Measurements from ENCODE around the gene ENTR1. TPM values are rescaled to one million over a fixed set of nuclear protein-coding genes. Genes with fewer than 3 reads are reported as not detected.
"Not testable (repeated sequence)": the region's sequence is repeated elsewhere in the genome, so short reads cannot be mapped to it uniquely, and the experiment has no call there.

ENTR1 gene
- total RNA-seq, 1 donor from 2014 or later = 77.9 TPM

DNA sequence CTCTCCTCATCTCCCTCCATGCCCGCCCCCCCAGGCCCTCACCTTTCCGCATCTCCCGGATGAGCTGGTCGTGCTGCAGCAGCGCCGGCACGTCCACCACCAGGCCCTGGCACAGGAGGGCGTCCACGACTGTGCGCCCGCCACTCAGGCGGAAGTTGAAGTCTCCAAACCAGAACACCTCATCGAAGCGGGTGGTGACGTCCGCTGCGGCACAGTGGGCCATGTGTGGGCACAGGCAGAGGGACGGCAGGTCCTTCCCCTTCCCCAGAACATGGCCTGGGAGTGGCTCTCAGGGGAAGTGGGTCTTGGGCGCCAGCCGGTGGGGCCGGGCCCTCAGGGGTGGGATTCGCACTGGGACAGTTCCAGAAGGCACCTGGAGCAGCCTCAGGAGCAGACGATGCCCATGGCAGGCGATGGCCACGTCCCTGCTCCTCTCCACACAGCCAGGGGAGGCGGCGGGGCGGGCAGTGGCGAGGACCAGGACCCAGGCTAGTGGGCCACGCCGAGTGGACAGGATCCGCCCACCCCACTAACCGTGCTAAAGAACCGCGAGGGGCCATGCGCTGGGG lies 21.5 kb upstream of the ENTR1 start:
- Mint-ChIP-seq H3K4me3 (no peak overlapping the region), H3K4me1 (ENCODE audit: unreplicated experiment) (peaks cover 6% of the 10 kb centered on the region), H3K9me3 (no peaks in the 10 kb centered on the region), H3K36me3 (peaks cover 5% of the 10 kb centered on the region), H3K27ac (no peak overlapping the region), H3K27me3 (no peaks in the 10 kb centered on the region)
- TF ChIP-seq, protein P1, sequence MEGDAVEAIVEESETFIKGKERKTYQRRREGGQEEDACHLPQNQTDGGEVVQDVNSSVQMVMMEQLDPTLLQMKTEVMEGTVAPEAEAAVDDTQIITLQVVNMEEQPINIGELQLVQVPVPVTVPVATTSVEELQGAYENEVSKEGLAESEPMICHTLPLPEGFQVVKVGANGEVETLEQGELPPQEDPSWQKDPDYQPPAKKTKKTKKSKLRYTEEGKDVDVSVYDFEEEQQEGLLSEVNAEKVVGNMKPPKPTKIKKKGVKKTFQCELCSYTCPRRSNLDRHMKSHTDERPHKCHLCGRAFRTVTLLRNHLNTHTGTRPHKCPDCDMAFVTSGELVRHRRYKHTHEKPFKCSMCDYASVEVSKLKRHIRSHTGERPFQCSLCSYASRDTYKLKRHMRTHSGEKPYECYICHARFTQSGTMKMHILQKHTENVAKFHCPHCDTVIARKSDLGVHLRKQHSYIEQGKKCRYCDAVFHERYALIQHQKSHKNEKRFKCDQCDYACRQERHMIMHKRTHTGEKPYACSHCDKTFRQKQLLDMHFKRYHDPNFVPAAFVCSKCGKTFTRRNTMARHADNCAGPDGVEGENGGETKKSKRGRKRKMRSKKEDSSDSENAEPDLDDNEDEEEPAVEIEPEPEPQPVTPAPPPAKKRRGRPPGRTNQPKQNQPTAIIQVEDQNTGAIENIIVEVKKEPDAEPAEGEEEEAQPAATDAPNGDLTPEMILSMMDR (conservative IDR thresholded peaks at IDR 0.05) = no peak
- no peak for DNase-seq (ENCODE audit: extremely low spot score, unreplicated experiment)

DNA sequence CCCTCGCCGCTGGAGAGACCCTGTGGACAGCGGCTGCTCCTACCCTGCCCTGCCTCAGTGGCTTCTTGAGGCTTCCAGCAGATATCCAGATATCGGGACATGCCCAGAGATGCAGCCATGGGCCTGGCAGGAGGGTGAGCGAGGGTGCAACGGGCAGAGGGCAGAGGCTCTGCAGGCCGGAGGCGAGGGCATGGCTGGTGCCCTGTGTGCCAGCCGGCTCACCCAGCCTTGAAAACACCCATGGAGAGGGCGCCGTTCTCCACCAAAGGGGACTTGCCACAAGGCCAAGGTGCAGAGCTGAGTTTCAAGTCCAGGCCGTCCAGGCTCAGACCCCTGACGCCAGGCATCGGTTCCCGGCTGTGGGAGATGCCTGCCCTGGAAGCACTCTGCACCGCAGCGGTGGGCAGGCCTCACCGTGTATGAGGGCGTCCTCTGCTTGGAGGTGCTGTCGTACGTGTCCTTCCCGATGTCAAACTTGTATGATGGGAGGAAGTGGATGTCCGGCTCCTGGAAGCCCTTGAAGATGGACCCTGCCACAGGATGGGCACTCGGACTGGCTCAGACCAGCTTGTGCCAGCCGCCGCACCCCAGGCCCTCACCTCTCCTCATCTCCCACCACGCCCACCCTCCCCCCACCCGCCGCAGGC lies 20.3 kb upstream of the ENTR1 start:
- DNase-seq (ENCODE audit: extremely low spot score, unreplicated experiment) = no peak
- TF ChIP-seq, protein P1 (conservative IDR thresholded peaks at IDR 0.05) = no peak
- H3K36me3 Mint-ChIP-seq = peaks cover 8% of the 10 kb centered on the region
- no peaks in the 10 kb centered on the region for H3K9me3 Mint-ChIP-seq
- no peaks in the 10 kb centered on the region for H3K27me3 Mint-ChIP-seq
- no peak overlapping the region for H3K27ac Mint-ChIP-seq
- no peak overlapping the region for H3K4me3 Mint-ChIP-seq
- no peaks in the 10 kb centered on the region for H3K4me1 Mint-ChIP-seq (ENCODE audit: unreplicated experiment)

DNA sequence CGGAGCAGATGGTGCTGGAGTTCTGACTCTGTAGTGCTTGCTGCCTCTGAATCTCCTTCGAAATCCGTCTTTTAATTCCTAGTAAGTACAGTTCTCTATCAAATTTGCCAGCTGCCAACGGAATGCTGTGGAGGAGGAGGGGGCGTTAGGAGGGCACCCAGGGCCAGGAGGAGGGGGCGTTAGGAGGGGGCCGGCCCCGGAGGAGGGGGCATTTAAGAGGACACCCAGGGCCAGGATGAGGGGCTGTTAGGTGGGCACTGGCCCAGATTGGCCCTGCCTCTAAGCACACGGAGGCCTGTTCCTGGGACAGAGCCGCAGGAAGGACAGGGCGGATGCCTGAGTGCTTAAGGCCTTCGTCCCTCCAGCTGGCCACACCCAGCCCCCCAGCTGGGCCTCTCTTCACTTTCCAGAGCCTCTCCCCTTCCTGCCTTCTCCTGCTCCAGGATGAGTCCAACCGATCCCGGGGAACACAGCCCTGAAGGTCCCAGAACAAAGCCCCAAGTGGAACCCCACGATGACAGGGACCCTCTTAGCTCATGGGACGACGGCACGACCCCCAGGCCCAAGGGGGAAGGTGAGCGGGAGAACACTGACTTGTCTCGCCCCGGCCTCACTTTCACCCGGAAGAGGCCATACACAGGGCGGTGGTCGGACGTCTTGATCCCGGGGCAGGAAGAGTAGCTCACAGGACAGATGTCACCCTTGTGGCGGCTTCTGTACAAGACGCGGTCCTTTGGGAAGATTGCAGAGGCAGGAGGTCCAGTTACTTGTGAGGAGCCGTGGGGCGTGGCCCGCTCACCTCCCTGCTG lies 19.5 kb upstream of the ENTR1 start:
- Mint-ChIP-seq H3K9me3 (no peaks in the 10 kb centered on the region), H3K4me3 (no peak overlapping the region), H3K4me1 (ENCODE audit: unreplicated experiment) (no peaks in the 10 kb centered on the region), H3K27me3 (no peaks in the 10 kb centered on the region), H3K36me3 (peaks cover 8% of the 10 kb centered on the region), H3K27ac (no peak overlapping the region)
- no peak for DNase-seq (ENCODE audit: extremely low spot score, unreplicated experiment)
- TF ChIP-seq, protein P1 (conservative IDR thresholded peaks at IDR 0.05) = no peak

DNA sequence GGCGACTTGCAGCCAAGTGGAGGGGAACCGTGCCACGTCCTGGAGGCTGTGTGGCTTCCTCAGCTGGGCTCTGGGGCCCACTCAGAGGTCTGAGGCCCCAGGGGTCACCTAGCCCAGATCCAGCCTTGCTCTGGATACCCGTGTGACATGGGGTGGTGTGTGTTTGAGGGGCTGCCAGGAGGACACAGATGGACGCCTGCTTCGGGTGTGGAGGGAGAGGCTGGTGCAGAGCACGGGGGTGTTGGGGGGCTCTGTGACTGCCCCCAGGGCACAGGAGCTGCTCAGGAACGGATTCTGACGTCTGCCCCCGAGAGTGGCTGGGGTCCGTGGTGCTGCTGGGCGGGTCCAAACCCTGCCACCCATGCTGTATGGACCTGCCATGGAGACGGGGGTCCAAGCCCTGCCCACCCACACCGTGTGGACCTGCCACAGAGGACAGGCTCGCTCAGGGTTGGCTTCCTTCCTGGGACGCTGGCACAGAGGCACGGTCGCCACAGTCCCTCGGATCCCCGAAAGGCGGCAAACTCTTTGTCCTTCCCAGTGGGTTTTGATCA lies 18.7 kb upstream of the ENTR1 start:
- H3K36me3 Mint-ChIP-seq = peaks cover 8% of the 10 kb centered on the region
- no peaks in the 10 kb centered on the region for H3K27me3 Mint-ChIP-seq
- H3K4me3 Mint-ChIP-seq = no peak overlapping the region
- TF ChIP-seq, protein P1 (conservative IDR thresholded peaks at IDR 0.05) = no peak
- no peak for DNase-seq (ENCODE audit: extremely low spot score, unreplicated experiment)
- no peaks in the 10 kb centered on the region for H3K9me3 Mint-ChIP-seq
- H3K27ac Mint-ChIP-seq = no peak overlapping the region
- no peaks in the 10 kb centered on the region for H3K4me1 Mint-ChIP-seq (ENCODE audit: unreplicated experiment)

DNA sequence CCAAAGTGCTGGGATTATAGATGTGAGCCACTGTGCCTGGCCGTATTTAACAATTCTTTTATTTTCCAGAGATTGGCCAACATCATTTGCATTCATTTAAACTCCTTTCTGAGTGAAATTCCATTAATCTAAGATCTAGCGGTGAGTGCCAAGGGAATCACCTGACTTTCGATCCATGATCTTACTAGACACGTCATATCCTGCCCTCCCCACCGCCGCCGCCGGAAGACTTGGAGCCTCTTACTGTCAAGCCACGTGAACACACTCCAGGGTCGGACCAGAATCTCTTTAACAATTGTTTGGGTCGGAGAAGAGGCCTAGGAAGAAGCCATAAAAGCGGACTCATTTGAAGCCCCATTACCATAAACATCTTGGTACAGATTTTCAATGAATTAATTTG lies 16.4 kb upstream of the ENTR1 start:
- no peaks in the 10 kb centered on the region for H3K27me3 Mint-ChIP-seq

DNA sequence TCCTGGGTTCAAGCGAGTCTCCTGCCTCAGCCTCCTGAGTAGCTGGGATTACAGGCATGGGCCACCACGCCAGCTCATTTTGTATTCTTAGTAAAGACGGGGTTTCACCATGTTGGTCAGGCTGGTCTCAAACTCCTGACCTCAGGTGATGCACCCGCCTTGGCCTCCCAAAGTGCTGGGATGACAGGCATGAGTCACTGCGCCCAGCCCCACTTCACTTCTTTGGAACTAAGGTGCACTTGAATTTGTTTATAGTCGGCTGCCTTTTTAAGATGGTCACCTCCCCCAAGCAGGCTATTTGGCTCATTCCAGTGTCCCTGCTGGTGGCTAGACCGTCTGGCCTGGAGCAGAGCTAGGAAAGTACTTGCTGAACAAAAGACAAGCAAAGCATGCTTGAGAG lies 15.0 kb upstream of the ENTR1 start:
- DNase-seq (ENCODE audit: extremely low spot score, unreplicated experiment); H3K27me3 Mint-ChIP-seq; H3K27ac Mint-ChIP-seq; H3K9me3 Mint-ChIP-seq; H3K4me3 Mint-ChIP-seq; H3K36me3 Mint-ChIP-seq; H3K4me1 Mint-ChIP-seq (ENCODE audit: unreplicated experiment): not testable (repeated sequence)

More for the DNA sequence above, 16.4 kb upstream of the ENTR1 start:
- no peak for DNase-seq (ENCODE audit: extremely low spot score, unreplicated experiment)
- no peaks in the 10 kb centered on the region for H3K9me3 Mint-ChIP-seq
- no peak overlapping the region for H3K27ac Mint-ChIP-seq
- H3K4me3 Mint-ChIP-seq = no peak overlapping the region
- no peaks in the 10 kb centered on the region for H3K4me1 Mint-ChIP-seq (ENCODE audit: unreplicated experiment)
- H3K36me3 Mint-ChIP-seq = peaks cover 8% of the 10 kb centered on the region
- TF ChIP-seq, protein P1 (conservative IDR thresholded peaks at IDR 0.05) = no peak

All from type B pancreatic cell (in vitro differentiated cells).